HEK293T (cell line): ENCODE measurements around the gene AP1M2.

ENCODE experiments used
- ARNT ChIP-seq: fragments of 450-650 bp; IDR thresholded peaks from 2 replicates; pipeline ENCODE4 v1.6.1; 2017; ENCODE audit warnings: mild to moderate bottlenecking
- BHLHE40 ChIP-seq: fragments of 450-650 bp; IDR thresholded peaks from 2 replicates; pipeline ENCODE4 v1.6.1; 2016; ENCODE audit warnings: mild to moderate bottlenecking, moderate library complexity, borderline replicate concordance
- CTBP1 ChIP-seq: fragments of 450-650 bp; IDR thresholded peaks from 2 replicates; pipeline ENCODE4 v1.6.1; 2016; ENCODE audit warnings: borderline replicate concordance
- FOXM1 ChIP-seq: fragments of 450-650 bp; IDR thresholded peaks from 2 replicates; pipeline ENCODE4 v1.6.1; 2017; ENCODE audit warnings: mild to moderate bottlenecking, borderline replicate concordance
- HDGF ChIP-seq: fragments of 450-650 bp; IDR thresholded peaks from 2 replicates; pipeline ENCODE4 v1.6.1; 2017; ENCODE audit warnings: antibody characterized with exemption, borderline replicate concordance
- LEF1 ChIP-seq: fragments of 450-650 bp; IDR thresholded peaks from 2 replicates; pipeline ENCODE4 v1.6.1; 2017; ENCODE audit warnings: mild to moderate bottlenecking, borderline replicate concordance
- NFRKB ChIP-seq: fragments of 450-650 bp; IDR thresholded peaks from 2 replicates; pipeline ENCODE4 v1.6.1; 2016; ENCODE audit warnings: mild to moderate bottlenecking, moderate library complexity
- SP1 ChIP-seq: fragments of 450-650 bp; IDR thresholded peaks from 2 replicates; pipeline ENCODE4 v1.6.1; 2017
- TARDBP ChIP-seq: fragments of 450-650 bp; IDR thresholded peaks from 2 replicates; pipeline ENCODE4 v1.6.1; 2016
- ZNF384 ChIP-seq: fragments of 450-650 bp; IDR thresholded peaks from 2 replicates; pipeline ENCODE4 v1.6.1; 2016

DNA sequence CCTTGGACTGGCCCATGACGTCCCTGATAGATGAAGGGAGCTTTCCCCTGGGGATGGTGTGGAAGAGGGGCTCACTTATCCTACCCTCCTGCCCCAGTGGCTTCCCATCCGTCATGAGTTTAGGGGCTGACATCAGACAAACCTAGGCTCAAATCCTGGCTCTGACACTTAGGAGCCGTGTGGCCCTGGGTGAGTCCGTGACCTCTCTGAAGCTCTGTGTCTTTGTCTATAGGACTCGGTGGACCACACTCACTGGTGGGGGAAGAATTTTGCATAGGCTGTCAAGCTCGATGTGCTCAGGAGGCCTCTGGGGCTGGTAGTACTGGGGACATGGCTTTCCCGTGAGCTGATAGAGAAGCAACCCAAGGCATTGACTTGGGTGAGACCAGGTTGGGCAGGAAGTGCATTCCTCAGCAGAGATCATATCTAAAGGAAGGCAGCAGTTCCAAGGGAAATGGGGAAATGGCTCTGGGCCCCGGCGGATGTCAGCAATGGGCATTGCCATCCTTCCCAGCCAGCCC is 17.4 kb upstream of the AP1M2 start:
- TF ChIP-seq BHLHE40: no peak
- TF ChIP-seq TARDBP: no peak
- TF ChIP-seq ARNT: no peak
- TF ChIP-seq LEF1: no peak
- TF ChIP-seq FOXM1: no peak
- TF ChIP-seq HDGF: no peak
- TF ChIP-seq SP1: no peak
- TF ChIP-seq NFRKB: no peak
- no peak for TF ChIP-seq ZNF384
- TF ChIP-seq CTBP1: no peak
